ENCODE results near the gene MYO1D.

Gene MYO1D

DNA sequence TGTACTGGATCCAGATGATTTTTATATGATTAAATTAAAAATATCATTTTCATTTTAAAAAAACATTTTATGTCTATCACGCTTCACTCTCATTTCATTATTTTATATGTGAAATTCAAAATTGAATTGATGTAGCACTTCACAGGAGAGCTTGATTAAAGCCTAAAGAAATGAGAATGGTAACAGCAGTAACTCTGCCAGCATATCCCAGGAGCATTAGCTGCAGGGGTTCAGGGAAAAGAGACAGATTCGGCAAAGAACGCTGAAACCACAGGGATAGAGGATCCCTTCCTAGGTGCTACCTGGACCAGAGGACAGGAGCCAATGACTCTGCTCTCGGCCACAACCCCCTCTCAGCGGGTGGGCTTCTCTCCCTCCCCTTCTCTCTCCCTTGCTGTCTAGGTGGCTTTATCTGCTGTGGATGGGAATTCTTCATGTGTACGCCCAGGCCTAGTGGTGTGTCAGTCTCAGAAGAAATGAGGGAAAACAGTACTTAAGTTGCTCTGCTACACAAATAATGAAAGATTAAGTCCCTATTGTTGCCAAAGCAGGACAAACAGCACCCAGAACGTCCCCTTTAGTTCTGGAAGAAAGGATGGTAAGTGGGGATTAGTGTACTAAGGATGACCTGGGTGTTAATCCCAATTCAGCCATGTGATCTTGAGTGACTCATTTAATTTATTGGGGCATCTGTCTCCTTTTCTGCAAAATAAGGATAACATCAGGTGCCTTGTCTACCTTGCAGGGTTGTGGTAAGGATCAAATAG is 266.9 kb downstream of the MYO1D start:
- no peak for DNase-seq

DNA sequence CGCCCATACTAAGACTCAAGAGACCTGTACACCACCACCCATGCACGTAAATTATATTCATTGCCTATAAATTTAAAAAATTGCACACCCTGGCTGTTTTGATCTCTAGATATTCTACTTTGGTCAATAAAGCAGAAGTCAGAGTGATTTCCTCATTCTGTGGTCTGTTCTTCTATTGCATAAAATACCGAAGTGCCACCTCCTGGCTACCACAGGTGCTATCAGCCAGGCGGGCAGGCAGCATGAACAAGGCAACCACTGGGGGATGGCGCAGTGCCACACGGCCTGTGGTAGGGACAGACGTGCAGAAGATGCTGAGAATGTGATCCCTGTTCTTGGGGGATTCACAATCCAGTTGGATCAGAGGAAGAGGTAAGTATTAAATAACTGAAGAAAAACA is 267.8 kb downstream of the MYO1D start:
- no peak for DNase-seq

DNA sequence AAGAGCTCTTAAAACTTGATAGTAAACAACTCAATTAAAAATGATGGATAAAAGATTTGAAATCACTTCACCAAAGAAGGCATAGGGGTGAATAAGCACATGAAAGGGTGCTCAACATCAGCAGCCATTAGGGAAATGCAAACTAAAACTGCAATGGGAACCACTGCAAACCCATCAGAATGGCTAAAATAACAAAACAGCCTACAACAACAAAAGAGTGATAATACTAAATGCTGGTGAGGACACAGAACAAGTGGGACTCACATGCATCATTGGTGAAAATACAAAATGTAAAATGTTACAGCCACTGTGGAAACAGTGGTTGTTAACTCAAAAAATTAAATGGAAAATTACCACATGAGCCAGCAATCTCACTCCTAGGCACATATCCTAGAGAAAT is 268.7 kb downstream of the MYO1D start:
- DNase-seq = no peak

DNA sequence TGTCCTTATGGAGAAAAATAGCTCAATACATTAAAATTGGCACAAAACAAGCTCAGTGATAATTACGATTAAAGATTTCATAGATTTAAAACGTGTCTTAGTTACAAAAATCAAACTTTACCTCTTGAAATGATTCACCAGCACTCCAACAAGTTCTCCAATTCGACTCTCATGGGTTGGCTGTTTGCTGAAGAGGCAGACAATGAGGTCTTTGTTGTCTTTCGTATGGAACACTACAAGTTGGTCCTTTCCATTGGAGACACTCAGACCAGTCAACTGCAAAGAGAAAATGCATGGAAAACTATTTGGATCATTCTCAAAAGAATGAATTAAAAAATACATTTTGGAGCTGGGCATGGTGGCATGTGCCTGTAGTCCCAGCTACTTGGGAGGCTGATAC is 272.0 kb downstream of the MYO1D start:
- DNase-seq = no peak

DNA sequence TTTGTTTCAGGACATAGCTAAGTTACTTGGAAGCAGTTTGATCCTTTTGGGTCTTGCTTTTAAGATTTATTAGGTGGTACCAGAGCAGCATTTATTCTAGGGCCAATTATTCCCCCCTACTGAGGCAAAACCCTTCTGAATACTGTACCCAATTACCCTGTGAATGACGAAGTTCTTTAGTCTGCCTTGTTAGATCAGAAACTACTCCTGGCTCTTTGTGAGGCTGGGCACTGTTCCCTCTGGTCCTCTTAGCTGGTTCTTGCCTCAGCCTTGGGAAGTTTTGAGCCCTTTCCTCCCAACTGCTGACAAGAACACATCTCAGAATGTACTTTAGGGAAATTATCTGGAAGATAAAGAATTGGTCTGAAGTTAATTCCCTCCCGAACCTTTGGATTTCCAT is 274.5 kb downstream of the MYO1D start:
- no peak for DNase-seq

DNA sequence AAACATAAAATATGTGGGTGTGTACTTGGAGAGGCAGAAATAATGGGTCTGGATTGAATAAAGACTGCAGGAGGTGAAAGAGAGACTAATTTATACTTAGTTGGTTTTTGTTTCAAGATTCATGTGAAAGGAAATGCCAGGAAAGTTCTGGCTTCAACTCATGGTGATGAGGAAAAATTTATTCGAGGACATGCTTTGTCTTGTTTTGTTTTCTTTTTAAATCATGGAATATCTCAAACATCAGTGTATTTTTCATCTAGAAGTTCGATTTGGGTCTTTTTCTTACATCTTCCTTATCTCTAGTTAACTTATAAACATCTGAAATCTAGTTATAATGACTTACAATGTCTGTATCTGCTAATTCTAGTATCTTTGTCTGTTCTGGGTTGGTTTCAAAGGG is 275.1 kb downstream of the MYO1D start:
- no peak for DNase-seq

DNA sequence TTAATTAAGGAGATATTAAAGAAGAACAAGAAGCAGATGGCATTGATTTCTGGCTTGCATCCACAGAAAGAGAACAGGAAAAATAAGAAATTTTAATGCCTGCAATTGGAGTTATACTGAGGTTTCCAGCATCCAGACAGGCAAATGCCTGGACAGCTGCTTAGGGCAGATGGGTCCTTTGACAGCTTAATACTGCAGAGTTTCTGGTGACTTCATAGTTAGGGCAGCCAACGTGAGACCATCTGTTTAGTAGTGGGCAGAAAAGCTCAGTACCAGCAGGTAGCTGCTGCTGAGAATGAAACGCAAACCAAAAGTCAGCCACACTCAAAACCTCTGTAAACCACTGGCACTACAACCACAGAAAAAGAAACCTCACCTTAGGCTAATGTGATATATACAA is 280.3 kb downstream of the MYO1D start:
- DNase-seq = no peak

DNA sequence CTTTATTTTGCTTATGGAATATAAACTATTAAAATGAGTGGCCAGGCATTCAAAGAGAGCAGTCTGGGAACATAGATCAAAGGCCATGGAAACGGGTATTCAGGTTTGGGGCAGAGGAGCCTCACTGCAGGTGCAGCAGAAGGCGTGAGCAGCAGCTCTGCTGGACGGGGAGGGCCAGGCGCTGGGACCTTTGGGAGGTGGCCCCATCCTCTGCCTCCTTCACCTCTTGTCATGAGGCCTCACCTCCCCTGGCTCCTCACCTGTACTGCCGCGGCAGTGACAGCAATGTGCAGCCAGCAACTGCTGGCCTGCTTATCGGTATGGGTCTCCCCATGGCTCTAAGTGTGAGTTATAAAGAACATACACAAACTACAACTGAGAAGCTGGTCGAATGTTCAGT is 280.7 kb downstream of the MYO1D start:
- DNase-seq = no peak

DNA sequence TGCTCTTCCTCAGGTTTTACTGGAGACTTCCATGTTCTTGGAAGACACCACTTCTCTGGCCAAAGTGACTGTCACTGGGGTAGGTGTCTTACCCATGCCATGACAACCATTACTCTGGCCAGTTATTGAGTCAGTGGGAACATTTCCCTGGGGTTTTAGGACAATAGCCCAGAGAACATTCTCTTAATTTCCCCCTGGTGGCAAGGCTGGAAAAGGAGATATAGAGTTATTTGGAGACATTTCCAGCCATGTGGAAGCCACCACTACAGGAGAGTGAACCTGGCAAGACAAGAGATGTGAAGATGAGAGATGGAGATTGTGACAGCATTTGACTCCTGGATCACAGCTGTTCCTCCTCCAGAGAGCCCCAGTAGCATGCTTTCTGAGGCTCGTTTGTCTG is 283.9 kb downstream of the MYO1D start:
- no peak for DNase-seq

DNA sequence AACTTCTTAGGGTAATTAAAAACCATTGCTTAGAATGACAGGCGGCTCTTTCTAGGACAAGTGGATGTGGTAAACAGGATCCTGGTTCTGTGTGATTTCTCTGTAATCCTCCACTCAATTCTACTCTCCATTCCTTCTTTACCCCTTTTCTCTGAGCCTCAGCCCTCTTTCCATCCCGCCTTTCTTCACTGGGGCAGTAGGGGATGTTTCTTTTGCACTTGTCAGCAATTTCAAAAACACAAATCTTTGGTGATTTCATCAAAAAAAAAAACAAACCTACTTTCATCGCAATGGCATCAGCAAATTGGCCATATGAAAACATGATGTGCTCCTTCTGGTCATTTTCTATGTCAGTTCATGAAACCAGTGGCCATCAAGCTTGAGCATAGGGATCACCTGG is 285.5 kb downstream of the MYO1D start:
- no peak for DNase-seq

DNA sequence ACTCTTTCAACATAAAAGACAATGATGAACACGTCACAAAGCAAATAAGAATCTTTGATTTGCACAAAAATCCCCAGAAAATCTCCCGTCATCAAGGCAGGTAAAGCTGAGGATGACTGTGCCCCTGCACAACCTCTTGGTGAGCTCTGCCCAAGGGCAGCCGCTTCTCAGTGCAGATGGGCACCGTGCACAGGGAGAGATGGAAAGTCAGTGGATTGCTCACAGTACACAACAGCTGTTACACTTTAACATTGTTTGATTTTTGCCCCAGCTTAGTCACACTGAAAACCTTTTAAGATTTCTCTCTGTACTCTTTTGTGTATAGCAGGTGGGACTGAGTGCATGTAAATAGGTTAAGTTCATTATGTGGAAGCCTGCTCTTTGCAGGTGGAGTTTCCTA is 285.9 kb downstream of the MYO1D start:
- DNase-seq = no peak

DNA sequence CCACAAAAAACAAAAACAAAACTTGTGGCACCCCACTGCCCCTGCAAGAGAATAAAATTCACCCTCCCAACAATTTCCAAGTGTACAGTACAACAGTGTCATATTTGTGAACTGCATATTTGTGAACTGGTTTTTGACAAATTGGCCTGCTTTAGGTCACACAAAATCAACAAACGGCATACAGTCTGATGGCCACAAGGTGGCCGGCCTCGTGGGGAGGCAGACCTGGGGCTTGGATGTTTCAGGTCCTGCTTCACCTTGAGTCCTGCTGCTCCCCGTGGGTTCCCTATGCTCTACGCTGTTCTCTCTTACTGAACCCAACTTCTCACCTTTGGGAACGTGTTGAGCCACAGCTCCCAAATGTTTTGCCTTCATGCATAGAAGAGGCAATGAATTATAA is 287.9 kb downstream of the MYO1D start:
- DNase-seq = no peak

DNA sequence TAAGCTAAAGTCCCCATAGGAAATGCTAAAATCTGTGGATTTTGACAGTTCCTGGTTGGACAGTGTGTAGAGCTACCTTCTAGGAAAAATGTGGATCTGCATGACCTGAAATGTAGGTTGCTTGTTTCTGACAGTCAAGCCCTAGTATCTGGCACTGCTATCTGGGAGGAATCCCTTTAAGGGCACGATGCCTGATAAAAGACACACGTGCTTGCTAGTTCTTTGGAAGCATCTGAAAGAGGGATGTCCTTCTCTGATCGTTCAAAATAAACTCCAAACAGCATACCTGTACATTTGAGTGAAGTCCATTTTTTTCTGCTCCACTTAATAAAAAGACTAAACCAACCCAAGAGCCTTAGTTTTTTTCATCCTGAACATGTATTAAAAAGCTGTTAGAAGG is 288.8 kb downstream of the MYO1D start:
- no peak for DNase-seq

DNA sequence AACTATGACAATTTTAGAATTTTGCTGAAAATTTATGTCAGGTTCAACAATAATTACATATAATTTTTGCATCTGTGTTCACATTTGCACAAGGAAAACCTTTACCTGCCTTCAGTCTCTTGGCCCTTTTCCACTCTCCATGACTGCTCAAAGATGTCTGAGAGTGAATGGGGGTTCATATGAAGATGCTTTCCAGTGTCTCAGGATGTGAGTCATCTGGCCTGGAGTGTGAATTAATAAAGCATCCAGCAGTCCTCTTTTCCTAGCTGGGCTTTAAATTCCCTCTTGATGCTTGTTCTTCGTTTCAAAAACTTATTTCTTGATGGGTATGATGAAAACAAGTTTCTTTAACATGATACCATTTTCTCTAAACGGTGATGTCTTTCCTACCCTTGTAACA is 290.3 kb downstream of the MYO1D start:
- no peak for DNase-seq

DNA sequence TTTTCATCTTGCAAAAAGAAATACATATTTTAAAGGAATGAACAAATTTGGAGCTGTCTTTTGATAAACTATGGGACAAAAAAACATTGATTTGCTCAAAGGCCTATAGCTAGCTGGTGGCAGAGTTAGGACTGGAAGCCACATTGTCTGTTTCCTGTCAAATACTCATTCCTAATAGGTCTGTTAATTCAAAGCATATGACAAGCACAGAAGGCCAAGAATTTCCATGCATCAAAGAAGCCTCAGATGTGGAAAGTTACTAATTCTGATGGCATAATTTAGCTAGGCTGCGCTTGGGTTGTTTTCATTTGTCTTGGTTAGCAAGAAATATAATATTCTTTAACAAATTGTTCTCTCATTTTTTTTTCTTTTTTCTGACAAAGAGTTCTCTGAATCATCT is 292.1 kb downstream of the MYO1D start:
- no peak for DNase-seq

DNA sequence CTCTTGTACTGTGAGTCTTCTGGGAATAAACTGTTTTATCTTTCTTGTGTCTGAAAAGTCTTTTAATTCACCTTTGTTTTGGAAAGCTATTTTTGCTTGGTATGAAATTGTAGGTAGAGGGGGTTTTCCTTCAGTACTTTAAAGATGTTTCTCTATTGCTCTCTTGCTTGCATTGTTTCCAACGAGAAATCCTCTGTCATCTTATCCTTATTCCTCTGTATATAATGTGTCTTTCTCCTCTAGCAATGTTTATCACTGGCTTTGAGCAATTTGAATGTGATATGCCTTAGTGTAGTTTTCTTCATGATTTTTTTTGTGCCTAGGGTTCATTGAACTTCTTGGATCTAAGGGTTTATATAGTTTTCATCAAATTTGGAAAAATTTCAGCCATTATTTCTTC is 293.9 kb downstream of the MYO1D start:
- no peak for DNase-seq

DNA sequence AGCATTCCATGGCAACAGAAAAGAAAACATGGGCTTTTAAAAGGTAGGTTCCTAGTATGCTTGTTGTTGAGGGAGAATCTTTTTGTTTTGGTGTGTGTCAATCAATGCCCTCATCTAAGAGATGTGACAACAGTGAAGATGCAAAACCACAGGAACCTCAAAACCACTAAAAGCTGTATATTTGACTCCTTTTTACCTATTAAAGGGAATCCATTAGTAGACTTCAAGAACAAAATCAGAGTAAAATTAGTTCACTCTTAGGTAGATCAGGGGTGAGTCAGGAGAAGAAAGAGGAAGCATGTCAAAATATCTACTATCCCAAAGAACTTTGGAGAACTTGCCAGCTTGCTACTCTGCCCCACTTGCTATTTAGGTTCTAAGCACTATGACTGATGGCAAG is 301.1 kb downstream of the MYO1D start:
- no peak for DNase-seq

DNA sequence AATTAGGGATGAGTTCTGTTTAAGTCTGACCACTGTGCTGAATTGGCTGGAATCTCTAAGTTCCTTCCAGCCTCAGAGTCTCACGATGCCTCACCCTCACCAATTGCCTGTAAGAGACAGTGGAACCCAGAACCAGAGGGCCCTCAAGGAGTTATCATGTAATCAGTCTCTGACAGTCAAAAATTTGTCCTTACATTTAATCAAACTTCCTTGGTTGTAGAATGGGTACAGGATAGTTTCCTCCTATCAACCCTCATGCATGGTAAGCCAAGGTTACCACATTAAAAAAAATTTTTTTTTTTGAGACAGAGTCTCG is 306.9 kb downstream of the MYO1D start:
- no peak for DNase-seq

DNA sequence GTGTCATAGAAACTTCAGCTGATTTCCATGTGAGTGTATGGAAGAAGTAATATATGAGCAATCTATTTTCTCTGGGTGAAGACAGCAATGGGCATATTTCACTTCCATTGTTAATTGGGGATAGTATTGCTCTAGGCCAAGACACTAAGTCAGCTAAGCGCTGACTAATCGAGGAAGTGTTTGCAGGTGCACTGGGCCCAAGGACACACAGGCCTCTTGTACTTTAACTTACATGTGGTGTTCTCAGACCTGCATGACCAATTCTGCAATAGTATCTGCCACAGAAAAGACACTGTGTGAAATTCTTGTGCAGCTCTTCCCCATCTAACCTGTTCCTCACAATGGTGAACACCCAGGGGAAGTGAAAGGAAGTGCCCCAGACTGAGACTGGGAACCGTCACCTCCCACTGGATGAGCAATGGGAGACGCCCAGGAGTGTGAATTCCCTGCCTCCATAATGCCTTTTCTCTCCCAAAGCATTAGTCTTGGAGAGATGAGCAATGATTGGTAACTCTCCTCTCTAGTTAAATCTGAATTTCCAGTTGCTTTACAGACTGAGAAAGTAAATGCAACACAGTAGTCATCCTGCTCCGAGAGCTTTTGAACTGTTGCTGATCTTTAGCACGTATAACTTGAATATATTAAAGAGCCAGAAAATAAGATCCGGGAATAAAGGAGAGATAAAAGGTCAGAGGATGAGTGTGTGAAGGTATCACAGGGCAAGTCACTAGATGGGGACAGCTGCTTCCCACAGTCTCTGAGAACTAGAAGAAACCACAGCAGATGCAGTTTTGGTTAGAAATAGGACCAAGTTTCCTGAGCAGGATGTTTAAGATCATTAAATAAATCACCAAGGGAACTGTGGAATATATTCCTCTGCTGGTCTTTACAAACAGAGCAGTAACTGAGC is 307.5 kb downstream of the MYO1D start:
- no peak for DNase-seq

DNA sequence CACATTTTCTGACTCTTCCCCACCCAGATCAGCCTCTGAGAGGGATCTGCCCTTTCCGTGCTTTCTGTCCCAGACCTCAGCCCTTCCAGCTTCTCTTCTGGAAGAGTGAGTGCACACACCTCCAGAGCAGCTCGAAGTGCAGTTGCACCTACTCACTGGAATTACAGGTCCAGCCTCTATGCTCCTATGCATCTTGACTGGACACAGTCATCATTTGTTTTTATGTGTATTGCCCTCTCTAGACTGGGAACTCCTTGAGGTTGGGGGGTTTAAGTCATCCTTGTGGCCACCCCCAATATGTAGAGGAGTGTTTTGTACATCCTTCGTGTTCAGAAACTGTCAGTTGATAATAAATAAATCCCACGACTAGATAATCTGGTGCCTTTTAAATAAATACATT is 308.2 kb downstream of the MYO1D start:
- no peak for DNase-seq

DNA sequence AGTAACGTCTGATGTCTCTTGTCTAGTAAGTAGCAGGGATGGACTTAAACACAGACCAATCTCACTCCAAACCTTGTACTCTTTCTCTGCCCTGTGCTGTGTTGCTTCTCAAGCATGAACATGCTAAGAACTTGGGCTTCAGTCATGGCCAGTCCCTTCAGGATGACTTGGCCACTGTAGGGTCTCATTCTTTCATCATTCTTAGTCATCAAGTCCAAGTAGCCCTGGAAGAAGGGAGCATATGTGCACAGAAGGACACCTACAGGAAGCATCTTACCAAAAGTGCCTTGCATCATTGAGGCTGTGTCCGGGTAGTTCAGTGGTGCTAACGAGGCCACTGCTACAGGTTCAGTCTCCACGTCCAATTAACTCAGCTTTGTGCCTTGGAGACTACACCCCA is 309.4 kb downstream of the MYO1D start:
- DNase-seq = no peak

DNA sequence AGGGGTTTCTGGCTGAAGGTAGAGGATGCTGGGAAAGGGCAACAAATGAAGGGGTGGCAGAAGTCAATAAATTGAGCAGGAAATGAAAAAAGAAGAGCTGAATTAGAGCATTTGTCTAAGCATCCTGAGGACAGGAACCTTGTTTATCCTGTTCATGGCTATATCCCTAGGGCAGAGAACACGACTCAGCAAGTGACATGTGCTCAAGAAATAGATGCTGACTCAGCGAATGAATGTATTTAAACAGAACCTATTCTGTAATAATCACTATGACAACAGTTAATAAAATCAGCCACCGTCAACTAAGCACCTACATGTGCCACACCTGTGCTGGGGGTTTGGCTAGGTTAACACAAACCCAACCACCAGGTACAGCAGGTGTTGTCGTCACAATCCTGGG is 309.8 kb downstream of the MYO1D start:
- no peak for DNase-seq

DNA sequence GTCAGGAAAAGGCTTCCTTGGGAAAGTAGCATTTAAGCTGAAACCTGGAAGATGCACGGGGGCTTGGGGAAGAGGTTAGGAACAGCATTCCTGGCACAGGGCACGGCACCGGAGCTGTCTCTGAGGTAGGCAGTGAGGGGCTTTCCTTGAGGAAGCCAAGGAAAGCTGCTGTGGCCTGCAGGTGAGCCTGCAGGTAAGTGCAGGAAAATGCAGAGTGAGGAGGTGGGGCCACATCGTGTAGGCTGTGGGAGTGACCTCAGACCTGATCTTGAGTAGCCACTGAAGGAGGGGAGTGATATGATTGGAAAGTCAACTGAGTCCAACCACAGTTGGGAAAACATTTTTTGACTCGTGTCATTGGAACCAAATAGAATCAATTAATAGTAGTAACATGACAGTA is 310.6 kb downstream of the MYO1D start:
- DNase-seq = no peak

DNA sequence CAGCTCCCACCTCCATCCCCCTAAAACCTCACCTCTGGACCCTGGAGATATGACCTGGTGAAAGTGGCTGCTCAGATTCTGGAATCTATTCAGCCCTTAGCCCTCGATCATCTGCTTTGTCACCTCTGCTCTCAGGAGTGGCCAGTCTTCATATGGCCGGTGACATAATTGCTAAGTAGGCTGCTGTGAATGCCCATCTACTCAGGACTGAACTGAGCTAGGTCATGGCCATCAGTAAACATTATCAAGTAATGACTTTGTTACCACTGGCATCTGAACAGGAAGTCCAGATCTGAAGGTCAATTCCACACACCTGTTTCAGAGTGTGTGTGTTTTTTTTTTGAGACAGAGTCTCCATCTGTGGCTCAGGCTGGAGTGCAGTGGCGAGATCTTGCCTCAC is 311.5 kb downstream of the MYO1D start:
- DNase-seq = no peak

DNA sequence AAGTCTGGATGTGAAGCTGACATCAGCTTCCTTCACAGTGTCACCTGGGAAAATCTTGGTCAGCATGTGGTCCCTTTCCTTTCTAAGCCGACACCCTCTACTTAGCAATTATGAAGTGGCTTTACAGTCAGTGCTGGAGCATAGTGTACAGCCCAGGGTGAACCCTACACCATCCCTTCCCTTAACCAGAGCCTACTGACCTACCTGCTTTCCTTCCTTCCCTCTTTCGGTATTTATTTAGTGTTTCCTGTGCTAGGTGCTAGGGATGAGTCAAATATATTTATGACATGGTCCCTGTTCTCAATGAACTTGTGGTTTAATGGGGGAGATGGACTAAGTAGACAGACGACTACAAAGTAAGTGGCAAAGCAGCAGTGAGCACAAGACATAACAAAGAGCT is 312.6 kb downstream of the MYO1D start:
- DNase-seq = no peak

Data from left hindlimb (tissue), 1 donor.